Common myeloid progenitor, CD34-positive (primary cell): Measurements from ENCODE around the gene CTAG1B.
"Not testable (repeated sequence)": the region's sequence is repeated elsewhere in the genome, so short reads cannot be mapped to it uniquely, and the experiment has no call there.

Source experiments
- CTCF ChIA-PET: fragments of 350-600 bp; sonication (Branson Sonifier 250); formaldehyde crosslinking; loops from one replicate; lab custom pipeline; 2021; ENCODE audit warnings: antibody characterized with exemption; lab: Charles Lee
- POLR2A ChIA-PET: fragments of 350-600 bp; sonication (Branson Sonifier 250); formaldehyde crosslinking; loops from one replicate; lab custom pipeline; 2021; ENCODE audit warnings: antibody characterized with exemption; lab: Charles Lee
- DNase-seq, 3 donors: peaks; one replicate each; pipeline versions ENCODE4 v3.0.0 to v3.0.0-alpha.2; 2013
- H3K27ac ChIP-seq, 2 experiments: 1 replicate in 1 of 2; 2 replicates in 1 of 2; pipeline ENCODE4 v1.7.0; 2013; ENCODE audit warnings: inconsistent platforms in 2 of 2, low read length in 2 of 2, mild to moderate bottlenecking in 2 of 2, low read depth in 1 of 2, moderate library complexity in 1 of 2; ENCODE audit not compliant: severe bottlenecking in 2 of 2, insufficient read depth in 1 of 2, poor library complexity in 1 of 2
- H3K27me3 ChIP-seq, 5 experiments: replicated peaks in 2 of 5; 1 replicate in 3 of 5; 2 replicates in 2 of 5; pipeline versions ENCODE4 v1.6.1 to v1.7.0; 2013; ENCODE audit warnings: low read length in 4 of 5, mild to moderate bottlenecking in 2 of 5, moderate library complexity in 2 of 5, inconsistent platforms in 1 of 5; ENCODE audit not compliant: insufficient read depth in 5 of 5, control insufficient read depth in 4 of 5
- H3K36me3 ChIP-seq, 4 experiments: 1 replicate in 2 of 4; 2 replicates in 2 of 4; pipeline versions ENCODE4 v1.6.1 to v1.7.0; 2013; ENCODE audit warnings: low read length in 3 of 4, control low read depth in 1 of 4, mild to moderate bottlenecking in 1 of 4; ENCODE audit not compliant: control insufficient read depth in 4 of 4, insufficient read depth in 4 of 4
- H3K4me1 ChIP-seq, 4 experiments: 1 replicate in 3 of 4; 2 replicates in 1 of 4; pipeline versions ENCODE4 v1.6.1 to v1.7.1; 2013; ENCODE audit warnings: low read length in 3 of 4, mild to moderate bottlenecking in 3 of 4, control low read depth in 1 of 4, inconsistent platforms in 1 of 4, moderate library complexity in 1 of 4; ENCODE audit not compliant: control insufficient read depth in 4 of 4, insufficient read depth in 4 of 4; ENCODE audit errors: control extremely low read depth in 1 of 4
- H3K4me3 ChIP-seq, 7 experiments: 1 replicate in 4 of 7; 2 replicates in 3 of 7; pipeline versions ENCODE4 v1.5.1 to v1.7.0; 2013; ENCODE audit warnings: mild to moderate bottlenecking in 7 of 7, low read length in 6 of 7, moderate library complexity in 6 of 7, inconsistent platforms in 2 of 7, low read depth in 2 of 7, control low read depth in 1 of 7; ENCODE audit not compliant: insufficient read depth in 4 of 7, control insufficient read depth in 1 of 7; ENCODE audit errors: extremely low read depth in 1 of 7
- H3K9me3 ChIP-seq, 5 experiments: 1 replicate in 4 of 5; 2 replicates in 1 of 5; pipeline versions ENCODE4 v1.6.1 to v1.7.1; 2013; ENCODE audit warnings: low read length in 4 of 5, mild to moderate bottlenecking in 2 of 5, inconsistent platforms in 1 of 5, low read depth in 1 of 5, moderate library complexity in 1 of 5; ENCODE audit not compliant: control insufficient read depth in 4 of 5, insufficient read depth in 2 of 5; ENCODE audit errors: control extremely low read depth in 1 of 5
- WGBS: methylation state at CpG from one replicate; pipeline ENCODE4 v1.1.5; 2013; ENCODE audit not compliant: insufficient coverage; 5-methylcytosine and 5-hydroxymethylcytosine counted together

CTAG1B gene

DNA sequence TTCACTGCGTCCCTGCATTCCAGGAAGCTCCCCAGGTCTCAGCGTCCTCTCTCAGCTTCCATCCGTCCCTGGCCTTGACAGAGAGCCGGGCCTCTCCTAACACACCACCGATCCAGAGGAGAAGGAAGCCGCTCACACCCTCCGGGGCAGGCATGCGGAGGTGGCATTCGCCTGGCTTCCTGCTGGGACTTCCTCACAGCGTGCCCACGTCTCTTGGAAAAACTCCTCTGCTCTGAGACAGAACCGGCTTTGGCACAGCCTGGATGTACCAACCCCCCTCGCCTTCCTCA lies 31.1 kb upstream of the CTAG1B start:
- Histone ChIP-seq H3K4me3 (no peak overlapping the region), H3K4me1 (peaks cover 0 to 4% (median 3%) of the 10 kb centered on the region in 4 experiments), H3K9me3 (no peaks in the 10 kb centered on the region), H3K27ac (no peak overlapping the region), H3K36me3 (no peaks in the 10 kb centered on the region), H3K27me3 (no peaks in the 10 kb centered on the region)
- ChIA-PET CTCF (no interaction called here), POLR2A (no interaction called here)
- no peak for DNase-seq
- WGBS = 32% methylated on average over 7 of the region's 13 CpGs

DNA sequence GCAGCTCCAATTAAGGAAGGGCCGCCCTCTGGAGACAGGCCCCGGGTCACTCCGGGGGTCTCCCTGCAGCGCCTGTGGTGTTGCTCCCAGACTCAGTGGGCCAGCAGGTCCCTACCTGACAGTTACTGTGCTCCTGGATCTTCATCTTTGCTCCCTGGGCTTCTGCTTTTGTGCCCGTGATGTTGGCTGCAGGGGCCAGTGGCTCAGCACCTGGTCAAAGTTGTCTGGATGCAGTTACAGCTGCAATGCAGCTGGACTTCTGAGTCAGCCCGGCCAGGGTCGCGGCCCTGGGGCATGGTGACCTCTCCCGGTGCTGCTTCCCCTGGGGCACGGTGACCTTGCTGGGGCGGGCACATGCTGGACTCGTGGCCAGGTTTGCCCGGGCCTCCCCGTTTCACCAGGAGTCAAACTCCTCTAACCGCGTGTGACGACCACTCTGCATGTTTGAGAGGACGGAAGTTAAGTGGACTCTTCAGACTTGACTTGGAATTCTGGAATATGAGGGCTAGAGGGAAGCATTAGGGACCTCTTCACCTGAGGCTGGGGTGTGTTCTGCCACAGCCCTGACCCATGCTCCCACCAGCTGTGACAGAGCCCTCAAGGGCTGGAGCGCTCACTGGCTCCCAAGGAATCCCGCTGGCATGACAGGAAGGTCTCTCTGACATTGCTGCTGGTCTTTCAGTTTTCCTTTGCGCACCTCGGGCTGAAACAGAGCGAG lies 30.6 kb upstream of the CTAG1B start:
- peaks cover 0 to 4% (median 3%) of the 10 kb centered on the region in 4 experiments for H3K4me1 ChIP-seq
- POLR2A ChIA-PET = no interaction called here
- no peak overlapping the region for H3K27ac ChIP-seq
- H3K36me3 ChIP-seq = no peaks in the 10 kb centered on the region
- 92% methylated on average over 22 of the region's 23 CpGs for WGBS
- H3K4me3 ChIP-seq = no peak overlapping the region
- CTCF ChIA-PET = no interaction called here
- no peaks in the 10 kb centered on the region for H3K27me3 ChIP-seq
- no peak for DNase-seq
- no peaks in the 10 kb centered on the region for H3K9me3 ChIP-seq

DNA sequence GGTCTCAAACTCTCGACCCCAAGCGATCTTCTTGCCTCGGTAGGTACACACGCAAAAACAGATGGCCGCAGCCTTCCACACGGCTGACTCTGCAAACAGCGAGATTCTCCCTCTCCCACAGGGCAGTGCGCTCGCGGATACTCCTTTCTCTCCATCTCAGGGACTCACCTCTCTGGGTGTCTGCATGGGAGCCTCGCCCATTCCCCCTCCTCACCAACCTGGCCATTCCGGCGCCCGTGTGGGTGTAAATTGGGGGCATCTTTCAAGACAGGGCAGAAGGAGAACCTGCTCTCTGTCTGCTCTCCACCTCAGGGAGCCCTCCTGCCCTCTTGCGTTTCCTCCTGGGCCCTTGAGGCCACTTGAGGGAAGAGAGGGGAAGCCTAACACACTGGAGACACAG lies 29.8 kb upstream of the CTAG1B start:
- DNase-seq = no peak
- H3K4me1 ChIP-seq = peaks cover 0 to 4% (median 3%) of the 10 kb centered on the region in 4 experiments
- H3K27ac ChIP-seq = no peak overlapping the region
- H3K36me3 ChIP-seq = no peaks in the 10 kb centered on the region
- no peaks in the 10 kb centered on the region for H3K9me3 ChIP-seq
- 91% methylated on average over 7 of the region's 15 CpGs for WGBS
- ChIA-PET POLR2A (no interaction called here), CTCF (no interaction called here)
- H3K4me3 ChIP-seq = no peak overlapping the region
- H3K27me3 ChIP-seq = no peaks in the 10 kb centered on the region

DNA sequence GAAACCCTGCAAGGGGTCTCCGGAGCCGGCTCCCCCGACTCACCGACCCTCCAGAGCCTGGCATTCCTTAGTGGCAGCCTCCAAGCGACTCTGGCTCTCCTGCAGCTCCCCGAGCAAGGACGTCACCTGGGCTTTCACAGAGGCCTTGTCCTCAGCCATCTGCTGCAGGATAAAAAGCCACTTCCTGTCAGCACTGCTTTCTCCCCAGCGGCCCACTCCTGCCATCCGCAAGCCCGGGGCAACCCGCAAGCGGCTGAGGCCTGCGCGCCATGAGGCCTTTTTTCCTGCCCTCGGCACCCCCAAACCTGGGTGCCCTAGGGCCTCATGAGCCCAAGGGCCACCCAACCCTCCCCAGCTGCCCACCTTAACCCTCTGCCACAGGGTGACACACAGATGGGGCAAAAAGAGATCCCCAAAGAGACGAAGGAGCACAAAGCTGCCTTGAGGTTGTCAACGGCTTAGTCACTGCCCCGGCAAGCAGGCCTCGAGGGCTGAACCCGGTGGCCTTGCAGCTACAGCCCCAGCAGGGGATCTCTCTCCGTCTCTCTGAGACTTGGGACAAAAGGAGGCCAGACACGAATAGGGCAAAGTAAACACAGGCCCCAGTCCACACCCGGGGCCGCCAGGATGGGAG lies 26.8 kb upstream of the CTAG1B start:
- H3K27me3 ChIP-seq, H3K9me3 ChIP-seq, CTCF ChIA-PET, DNase-seq, H3K27ac ChIP-seq, H3K36me3 ChIP-seq, H3K4me3 ChIP-seq, POLR2A ChIA-PET, H3K4me1 ChIP-seq: not testable (repeated sequence)
- WGBS = no CpG with 5 or more reads among the region's 24 CpGs

DNA sequence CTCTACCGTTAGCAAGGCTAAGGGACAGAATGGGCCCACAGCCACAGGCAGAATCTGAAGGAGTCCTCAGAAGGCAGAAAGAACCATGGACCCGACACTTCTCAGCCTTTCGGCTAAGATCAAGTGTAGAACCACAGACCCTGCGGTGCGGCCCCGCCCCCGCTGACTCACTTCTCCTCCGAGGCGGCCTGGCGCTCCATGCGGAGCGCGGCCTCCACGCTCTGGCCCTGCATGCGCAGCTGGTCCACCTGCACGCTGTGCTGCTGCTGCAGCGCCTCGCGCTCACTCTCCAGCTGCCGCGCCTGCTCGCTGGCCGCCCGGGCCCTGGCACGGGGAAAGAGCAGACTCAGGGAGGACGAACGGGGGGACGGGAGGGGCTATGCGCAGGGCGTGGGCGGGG lies 24.6 kb upstream of the CTAG1B start:
- H3K4me1 ChIP-seq, H3K9me3 ChIP-seq, H3K27ac ChIP-seq, DNase-seq, H3K27me3 ChIP-seq, H3K36me3 ChIP-seq, CTCF ChIA-PET, H3K4me3 ChIP-seq, POLR2A ChIA-PET: not testable (repeated sequence)
- no CpG with 5 or more reads among the region's 31 CpGs for WGBS

DNA sequence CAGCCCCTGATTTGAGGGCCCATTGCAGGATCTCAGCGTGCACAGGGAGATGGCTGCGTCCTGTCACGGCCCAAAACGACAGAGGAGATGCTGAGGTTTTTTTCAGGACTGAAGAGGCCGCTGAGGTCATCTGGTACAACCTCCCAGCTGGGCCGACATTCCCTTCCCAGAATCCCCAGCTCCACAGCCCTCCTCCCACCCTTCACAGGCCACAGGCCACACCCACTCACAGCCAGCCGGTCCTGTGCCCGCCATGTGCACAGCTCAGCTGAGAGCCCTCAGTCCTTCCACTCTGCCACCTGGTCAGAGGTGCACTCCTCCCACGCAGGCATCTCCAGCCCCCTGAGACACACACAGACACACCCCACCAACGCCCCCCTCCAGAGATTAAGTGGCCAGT lies 22.7 kb upstream of the CTAG1B start:
- POLR2A ChIA-PET, H3K27me3 ChIP-seq, H3K4me1 ChIP-seq, H3K4me3 ChIP-seq, H3K27ac ChIP-seq, CTCF ChIA-PET, DNase-seq, H3K9me3 ChIP-seq, H3K36me3 ChIP-seq: not testable (repeated sequence)
- WGBS = no CpG with 5 or more reads among the region's 10 CpGs

DNA sequence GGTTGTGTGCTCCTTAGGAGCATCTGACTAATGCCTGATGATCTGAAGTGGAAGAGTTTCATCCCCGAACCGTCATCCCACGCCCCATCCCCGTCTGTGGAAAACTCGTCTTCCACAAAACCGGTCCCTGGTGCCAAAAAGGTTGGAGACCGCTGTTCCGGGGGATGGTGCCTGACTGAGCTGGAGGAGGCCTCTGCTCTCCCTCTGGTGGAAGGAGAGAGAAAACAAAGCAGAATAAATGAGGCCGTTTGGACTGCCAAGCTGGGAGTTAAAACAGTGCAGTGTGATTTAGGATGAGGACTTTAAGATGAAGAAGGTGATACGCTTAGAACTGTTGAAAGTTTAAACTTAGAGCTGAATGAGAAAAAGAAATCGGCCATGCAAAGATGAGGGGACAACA lies 14.6 kb upstream of the CTAG1B start:
- H3K4me3 ChIP-seq, CTCF ChIA-PET, POLR2A ChIA-PET, H3K36me3 ChIP-seq, H3K27me3 ChIP-seq, H3K27ac ChIP-seq, DNase-seq, H3K9me3 ChIP-seq, H3K4me1 ChIP-seq: not testable (repeated sequence)
- no CpG with 5 or more reads among the region's 11 CpGs for WGBS
